Peyer's patch (tissue), 4 donors: ENCODE results near the gene APBB3.

Experiments
- CTCF ChIP-seq, 6 experiments: fragments of 450-650 bp in 4 of 6; fragments of 200-600 bp in 2 of 6; sonication (generic) in 1 of 6; IDR thresholded peaks; one replicate each; pipeline ENCODE4 v1.5.1; 2017 to 2019; ENCODE audit warnings: antibody characterized with exemption in 6 of 6, mild to moderate bottlenecking in 3 of 6, moderate library complexity in 1 of 6
- POLR2A ChIP-seq, 2 donors: fragments of 450-650 bp; IDR thresholded peaks; one replicate each; pipeline ENCODE4 v1.5.1; 2017; ENCODE audit warnings: antibody characterized with exemption in 2 of 2, mild to moderate bottlenecking in 2 of 2, moderate library complexity in 2 of 2

- TF ChIP-seq POLR2A (IDR thresholded peaks at IDR 0.05) (peak in 1 of 2 donors; percentile 10), CTCF (IDR thresholded peaks at IDR 0.05) (no peak)
Observed at GRCh38 chr5:140542972-140543371, 21.4 kb downstream of the APBB3 start.
